HG02798 (cell line): ENCODE results near the gene EPRS1.
A peak's percentile ranks its signal among the peaks of the same experiment; 100 is the strongest.

ENCODE experiments used
- ATAC-seq: cut with Tn5 transposase; IDR thresholded peaks from one replicate; pipeline ENCODE4 v1.9.1; 2021; ENCODE audit warnings: mild to moderate bottlenecking; ENCODE audit not compliant: unreplicated experiment, poor library complexity

The EPRS1 gene

DNA sequence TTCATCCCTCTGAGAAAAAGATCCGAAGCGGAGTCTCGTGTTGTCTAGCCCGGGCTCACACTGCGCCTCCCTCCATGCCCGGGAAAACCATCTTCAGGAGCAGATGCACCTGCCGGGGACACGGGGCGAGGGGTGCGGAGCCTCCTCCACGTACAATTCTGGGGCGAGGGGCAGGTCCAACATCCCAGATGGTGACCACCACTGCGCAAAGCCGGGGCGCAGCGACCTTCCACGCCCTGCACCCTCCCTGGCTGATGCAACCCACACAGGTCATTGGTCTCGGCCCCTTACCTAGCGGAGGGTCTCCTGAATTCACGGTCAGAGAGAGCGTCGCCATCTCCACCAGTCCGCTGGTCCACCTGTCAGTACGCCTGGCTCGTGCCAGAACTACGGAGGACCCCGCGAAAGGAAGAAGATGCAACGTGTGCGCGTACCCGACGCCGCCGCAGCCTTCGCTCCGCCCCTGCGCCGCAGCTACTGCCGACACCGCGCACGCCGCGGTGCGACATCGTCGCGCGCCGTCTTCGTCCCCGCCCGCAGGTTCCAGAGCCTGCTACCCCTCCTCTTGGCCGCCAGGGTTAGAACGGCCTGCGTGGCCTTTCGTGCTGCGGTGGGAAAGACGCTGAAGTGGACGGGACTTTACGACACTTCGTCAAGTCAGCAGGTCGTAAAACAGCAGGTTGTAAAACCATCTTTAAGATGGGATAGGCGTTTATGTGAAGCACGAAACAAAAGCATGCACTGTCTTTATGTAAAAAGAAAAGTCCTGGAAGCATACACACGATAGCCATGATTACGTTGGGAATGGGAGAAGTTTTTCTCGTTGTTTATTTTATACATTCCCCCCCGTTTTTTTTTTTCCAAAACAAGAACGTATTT, at the start of gene EPRS1:
EPRS1 (minus strand) TSS at position 454 of the 879 bp plus-strand sequence; CDS start at position 337, 117 bp downstream.
- ATAC-seq, result peak; percentile 99

- peak; percentile 69 for ATAC-seq
These were observed 48.0 kb upstream of the EPRS1 start, which contains the start of gene IARS2 for GRCh38 chr1:220094016-220094911. Gene IARS2 (plus strand): TSS chr1:220094132. CDS start chr1:220094217, 85 bp downstream.

GRCh38 chr1:220093361-220094015, 47.2 kb upstream of the EPRS1 start:
- ATAC-seq, result no peak

- ATAC-seq, result no peak
These were observed 46.4 kb upstream of the EPRS1 start for GRCh38 chr1:220092694-220093093.

DNA sequence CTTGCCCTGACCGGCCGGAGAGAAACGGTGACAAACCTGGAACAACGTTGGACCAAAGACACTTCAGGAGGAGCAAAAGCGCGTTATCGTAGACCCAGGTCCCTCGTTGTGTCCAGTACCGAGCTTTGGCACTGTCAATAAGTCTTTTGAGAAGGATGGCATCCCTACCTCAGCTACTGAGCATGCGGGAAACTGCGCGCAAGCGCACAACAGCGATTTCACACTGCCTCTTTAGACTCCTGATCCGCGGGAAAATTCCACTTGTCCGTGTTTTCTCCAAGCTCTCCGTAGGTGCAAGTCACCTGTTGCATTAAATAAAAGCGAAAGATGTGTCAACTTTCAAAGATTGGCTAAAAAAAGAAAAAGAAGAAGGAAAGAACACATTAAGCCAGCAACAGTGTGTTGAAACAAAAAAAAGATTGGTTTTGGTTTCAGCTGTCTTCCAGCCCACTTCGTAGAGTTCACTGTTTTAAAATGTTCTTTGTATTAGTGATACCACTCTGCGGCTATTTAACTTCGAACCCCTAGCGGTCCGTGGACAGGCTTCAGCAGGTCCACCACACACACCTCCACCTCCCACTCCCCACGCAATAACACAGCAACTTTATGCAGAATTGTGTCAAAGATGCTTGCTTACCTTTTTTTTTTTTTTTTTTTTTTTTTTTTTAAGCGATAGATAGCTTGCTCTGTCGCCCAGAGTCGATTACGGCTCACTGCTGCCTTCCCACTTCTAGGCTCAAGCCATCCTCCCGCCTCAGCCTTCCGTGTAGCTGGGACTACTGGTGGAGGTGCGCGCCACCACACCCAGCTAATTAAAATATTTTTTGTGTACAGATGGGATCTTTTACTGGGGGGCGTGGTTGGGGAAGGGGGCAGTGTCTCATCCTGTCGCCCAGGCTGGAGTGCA, 43.6 kb upstream of the EPRS1 start, which contains the start of gene BPNT1:
BPNT1 (minus strand) TSS at position 139 of the 907 bp plus-strand sequence. CDS start 9,942 bp downstream, outside the sequence.
- peak; percentile 68 for ATAC-seq

DNA sequence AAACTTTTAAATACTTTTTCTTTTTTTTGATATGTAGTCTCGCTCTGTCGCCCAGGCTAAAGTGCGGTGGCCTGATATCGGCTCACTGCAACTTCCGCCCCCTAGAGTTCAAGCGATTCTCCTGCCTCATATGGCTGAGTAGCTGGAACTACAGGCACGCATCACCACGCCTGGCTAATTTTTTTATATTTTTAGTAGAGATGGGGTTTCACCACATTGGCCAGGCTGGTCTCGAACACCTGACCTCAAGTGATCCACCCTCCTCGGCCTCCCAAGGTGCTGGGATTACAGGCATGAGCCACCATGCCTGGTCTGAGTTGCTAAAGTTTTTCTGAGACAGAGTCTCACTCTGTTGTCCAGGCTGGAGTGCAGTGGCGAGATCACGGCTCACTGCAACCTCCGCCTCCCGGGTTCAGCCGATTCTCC, 40.0 kb upstream of the EPRS1 start:
- ATAC-seq, result peak; percentile 50

DNA sequence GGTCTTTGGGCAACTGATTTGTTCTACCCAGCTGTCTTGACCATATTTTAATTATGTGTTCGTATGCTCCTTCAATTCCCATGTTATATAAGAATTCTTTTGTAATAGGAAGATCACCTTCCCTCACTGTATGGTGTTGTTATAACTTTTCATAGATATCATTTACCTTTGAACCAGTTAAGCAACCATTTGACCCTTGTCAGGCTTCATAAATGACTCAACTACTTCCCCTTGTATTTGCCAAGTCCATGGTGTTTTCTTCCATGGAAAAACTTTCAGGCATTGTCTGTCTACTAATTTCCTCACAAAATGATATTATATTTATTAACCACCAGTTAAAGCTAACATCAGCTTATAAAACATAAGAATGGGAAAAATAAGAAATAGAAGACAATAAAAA, 38.2 kb upstream of the EPRS1 start:
- no peak for ATAC-seq

GRCh38 chr1:220077887-220078286, 31.6 kb upstream of the EPRS1 start:
- ATAC-seq, result no peak

GRCh38 chr1:220076861-220077762, 30.8 kb upstream of the EPRS1 start:
- no peak for ATAC-seq

DNA sequence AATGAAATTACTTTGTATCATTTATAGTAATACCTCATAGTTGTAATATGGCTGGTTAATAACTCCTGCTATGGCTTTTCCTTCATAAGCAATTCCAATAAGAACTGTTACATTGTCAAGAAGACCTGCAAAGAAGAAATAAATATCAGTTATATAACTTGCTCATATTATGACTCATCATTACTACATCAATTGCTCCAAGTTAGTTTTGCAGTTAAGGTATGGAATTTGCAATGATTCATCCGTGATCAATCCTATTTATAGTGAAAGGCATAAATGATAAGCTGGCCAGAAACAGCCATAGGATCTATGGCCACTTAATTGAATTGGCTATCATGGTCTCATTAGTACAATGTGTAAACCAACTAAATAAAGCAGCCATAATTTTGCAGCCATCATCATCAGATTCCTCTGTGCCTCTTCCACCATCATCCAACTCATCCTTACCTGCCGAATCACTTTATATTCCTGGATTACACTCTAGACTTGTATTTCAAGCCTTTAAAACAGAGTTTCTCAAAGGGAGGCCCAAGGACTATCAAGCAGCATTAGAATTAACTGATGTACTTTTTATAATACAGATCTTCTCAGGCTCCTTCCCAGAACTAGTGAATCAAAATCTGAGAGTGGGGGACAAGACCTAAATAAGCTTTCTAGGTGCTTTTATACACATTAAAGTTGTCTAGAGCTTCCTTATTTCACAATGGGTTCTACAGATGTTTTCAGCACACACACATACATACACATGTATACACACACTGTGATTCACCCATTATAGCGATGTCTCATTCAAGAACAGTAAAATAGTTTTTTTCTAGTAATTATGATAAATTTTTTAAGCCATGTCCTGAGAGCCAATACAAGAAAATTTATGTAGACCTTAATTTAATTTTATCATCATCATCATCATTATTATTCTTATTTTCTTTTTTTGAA, 21.2 kb upstream of the EPRS1 start:
- ATAC-seq, result no peak

- ATAC-seq, result no peak
These were observed 16.3 kb upstream of the EPRS1 start for GRCh38 chr1:220062629-220063028.

GRCh38 chr1:220060876-220061275, 14.6 kb upstream of the EPRS1 start:
- ATAC-seq, result no peak

- no peak for ATAC-seq
These were observed 10.1 kb upstream of the EPRS1 start for GRCh38 chr1:220056374-220056773.

DNA sequence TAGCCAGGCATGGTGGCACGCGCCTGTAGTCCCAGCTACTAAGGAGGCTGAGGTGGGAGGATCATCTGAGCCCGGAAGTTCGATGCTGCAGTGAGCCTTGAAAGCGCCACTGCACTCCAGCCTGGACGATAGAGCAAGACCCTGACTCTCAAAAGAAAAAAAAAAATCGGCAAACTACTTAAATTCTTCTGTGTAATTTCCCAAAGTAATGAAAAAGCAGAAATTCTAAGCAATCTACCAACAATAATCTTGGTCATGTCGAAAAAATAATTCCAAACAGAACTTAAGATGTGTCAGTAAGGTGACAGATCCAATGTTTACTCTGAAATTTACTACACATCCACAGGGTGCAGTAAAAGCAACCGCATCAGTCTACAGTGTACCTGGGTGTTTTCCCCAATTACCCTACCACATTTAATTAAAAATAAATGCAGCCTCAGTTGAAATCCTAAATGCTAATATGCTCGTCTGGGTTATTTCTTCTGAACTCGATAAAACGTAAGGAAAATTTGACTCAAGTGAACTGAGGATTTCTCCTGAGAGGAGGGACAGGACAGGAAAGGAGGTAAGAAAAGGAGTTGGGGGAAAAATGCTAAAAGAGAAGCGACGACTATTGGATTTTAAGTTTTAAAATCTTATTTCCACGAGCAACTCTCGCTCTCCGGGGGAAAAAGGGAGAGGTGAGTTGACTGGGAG, 801 bp downstream of the EPRS1 start:
- ATAC-seq, result no peak

DNA sequence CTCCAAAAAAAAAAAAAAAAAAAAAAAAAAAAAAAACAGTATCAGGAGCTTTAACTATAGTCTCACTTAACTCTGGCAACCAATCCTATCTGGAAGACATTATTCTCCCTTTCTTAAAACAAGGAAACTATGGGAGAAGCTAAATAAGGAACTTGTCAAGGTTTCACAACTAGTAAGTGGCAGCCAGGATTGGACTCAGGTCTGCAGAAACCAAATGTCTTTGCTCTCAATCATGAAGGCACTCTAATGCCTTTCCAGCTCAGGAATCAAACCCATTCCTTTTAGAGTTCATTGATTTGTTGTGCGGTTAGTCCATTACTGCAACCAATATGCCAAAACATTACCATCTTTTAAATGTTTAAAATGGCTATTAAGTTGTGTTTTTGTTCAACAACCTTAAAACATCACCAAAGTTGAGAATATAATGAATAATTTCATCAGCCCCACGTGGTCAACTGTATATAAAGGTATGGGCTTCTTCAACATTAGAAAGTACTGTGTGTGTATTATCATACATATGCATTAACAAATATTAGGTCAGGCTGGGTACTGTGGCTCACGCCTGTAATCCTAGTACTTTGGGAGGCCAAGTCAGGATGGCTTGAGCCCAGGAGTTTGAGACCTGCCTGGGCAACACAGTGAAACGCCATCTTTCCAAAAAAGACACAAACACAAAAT, 1.5 kb downstream of the EPRS1 start:
- ATAC-seq, result no peak

- ATAC-seq, result no peak
These were observed 2.7 kb downstream of the EPRS1 start for GRCh38 chr1:220043646-220044045.
